ENCODE data around the gene ACKR2.

- TF ChIP-seq CTCF (IDR thresholded peaks at IDR 0.05) = no peak
- no peak for TF ChIP-seq ZFX (IDR thresholded peaks at IDR 0.05; ENCODE audit: borderline replicate concordance)
Measured at GRCh38 chr3:42804831-42805132, 4.5 kb upstream of the ACKR2 start.
